Uterus (tissue), 4 donors: ENCODE results near the gene CIB4. TPM values are rescaled to one million over a fixed set of nuclear protein-coding genes. Genes with fewer than 3 reads are reported as not detected.
A peak's percentile ranks its signal among the peaks of the same experiment; 100 is the strongest.

Experiments used
- DNase-seq, 2 donors: peaks; one replicate each; pipeline ENCODE4 v3.0.0-alpha.2; 2019 to 2020
- H3K27ac ChIP-seq, 2 donors: fragments of 200-600 bp; sonication (generic); 1 replicate in 1 of 2; 2 replicates in 1 of 2; pipeline ENCODE4 v1.5.1; 2016 to 2018
- H3K27me3 ChIP-seq, 2 donors: fragments of 200-600 bp; sonication (generic); one replicate each; pipeline ENCODE4 v1.5.1; 2018 to 2019; ENCODE audit warnings: control low read depth in 1 of 2
- H3K36me3 ChIP-seq, 2 donors: fragments of 200-600 bp; sonication (generic); one replicate each; pipeline ENCODE4 v1.5.1; 2019; ENCODE audit warnings: control low read depth in 1 of 2
- H3K4me1 ChIP-seq, 2 donors: fragments of 200-600 bp; sonication (generic); one replicate each; pipeline ENCODE4 v1.5.1; 2018 to 2019; ENCODE audit warnings: control low read depth in 1 of 2
- H3K4me3 ChIP-seq, 2 donors: fragments of 200-600 bp; sonication (generic); 1 replicate in 1 of 2; 2 replicates in 1 of 2; pipeline ENCODE4 v1.5.1; 2018 to 2019; ENCODE audit warnings: mild to moderate bottlenecking in 1 of 2
- H3K9me3 ChIP-seq, 2 donors: fragments of 200-600 bp; sonication (generic); one replicate each; pipeline ENCODE4 v1.5.1; 2019; ENCODE audit warnings: control low read depth in 1 of 2
- POLR2A ChIP-seq, 2 donors: fragments of 450-650 bp; IDR thresholded peaks; one replicate each; pipeline ENCODE4 v1.6.1; 2016; ENCODE audit warnings: antibody characterized with exemption in 2 of 2, mild to moderate bottlenecking in 1 of 2, moderate library complexity in 1 of 2
- intact Hi-C: fragments of 100-400 bp; cut with DNase I; formaldehyde crosslinking; loops from one replicate; pipeline ENCODE4 v1.15.1; 2023; ENCODE audit warnings: low total_unique reads
- total RNA-seq, 4 donors: library from RNA; depleted of rRNA in 3 of 4; stranded (reverse); fragments of >200 nt in 3 of 4; gene quantifications; one replicate each; pipeline versions ENCODE4 v1.1.0 to v1.2.4, GENCODE V29; 2014 to 2023
- TF ChIP-seq, protein P1 (sequence below), 4 experiments: fragments of 200-600 bp in 2 of 4; fragments of 450-650 bp in 2 of 4; sonication (generic) in 2 of 4; IDR thresholded peaks; one replicate each; pipeline ENCODE4 v1.5.1; 2016 to 2019; ENCODE audit warnings: antibody characterized with exemption in 4 of 4, mild to moderate bottlenecking in 2 of 4, moderate library complexity in 1 of 4
- donor health status: DM: yes; HTN: yes; CAD: no.

CIB4 gene
- total RNA-seq, 4 donors from 2014 or later: 0.61 TPM; not detected in 3

GRCh38 chr2:26597197-26597596 is 44.0 kb downstream of the CIB4 start:
- peaks cover 0 to 8% of the 10 kb centered on the region in 2 donors for H3K27me3 ChIP-seq

GRCh38 chr2:26595146-26595545 is 46.0 kb downstream of the CIB4 start:
- H3K4me1 ChIP-seq: no peaks in the 10 kb centered on the region

More at GRCh38 chr2:26597197-26597596, 44.0 kb downstream of the CIB4 start:
- Histone ChIP-seq H3K9me3 (no peaks in the 10 kb centered on the region), H3K27ac (no peak overlapping the region), H3K4me3 (no peak overlapping the region), H3K4me1 (no peaks in the 10 kb centered on the region), H3K36me3 (no peaks in the 10 kb centered on the region)
- no peak for DNase-seq
- TF ChIP-seq, protein P1, sequence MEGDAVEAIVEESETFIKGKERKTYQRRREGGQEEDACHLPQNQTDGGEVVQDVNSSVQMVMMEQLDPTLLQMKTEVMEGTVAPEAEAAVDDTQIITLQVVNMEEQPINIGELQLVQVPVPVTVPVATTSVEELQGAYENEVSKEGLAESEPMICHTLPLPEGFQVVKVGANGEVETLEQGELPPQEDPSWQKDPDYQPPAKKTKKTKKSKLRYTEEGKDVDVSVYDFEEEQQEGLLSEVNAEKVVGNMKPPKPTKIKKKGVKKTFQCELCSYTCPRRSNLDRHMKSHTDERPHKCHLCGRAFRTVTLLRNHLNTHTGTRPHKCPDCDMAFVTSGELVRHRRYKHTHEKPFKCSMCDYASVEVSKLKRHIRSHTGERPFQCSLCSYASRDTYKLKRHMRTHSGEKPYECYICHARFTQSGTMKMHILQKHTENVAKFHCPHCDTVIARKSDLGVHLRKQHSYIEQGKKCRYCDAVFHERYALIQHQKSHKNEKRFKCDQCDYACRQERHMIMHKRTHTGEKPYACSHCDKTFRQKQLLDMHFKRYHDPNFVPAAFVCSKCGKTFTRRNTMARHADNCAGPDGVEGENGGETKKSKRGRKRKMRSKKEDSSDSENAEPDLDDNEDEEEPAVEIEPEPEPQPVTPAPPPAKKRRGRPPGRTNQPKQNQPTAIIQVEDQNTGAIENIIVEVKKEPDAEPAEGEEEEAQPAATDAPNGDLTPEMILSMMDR (IDR thresholded peaks at IDR 0.05): no peak
- no peak for TF ChIP-seq POLR2A (IDR thresholded peaks at IDR 0.05)
- intact Hi-C loops: no loop called here

GRCh38 chr2:26591619-26592505 is 49.3 kb downstream of the CIB4 start:
- no peaks in the 10 kb centered on the region for H3K36me3 ChIP-seq
- H3K27ac ChIP-seq: no peak overlapping the region
- TF ChIP-seq, protein P1 (IDR thresholded peaks at IDR 0.05): no peak
- no peak for TF ChIP-seq POLR2A (IDR thresholded peaks at IDR 0.05)
- H3K9me3 ChIP-seq: no peaks in the 10 kb centered on the region
- intact Hi-C loops: no loop called here
- peaks cover 0 to 5% of the 10 kb centered on the region in 2 donors for H3K27me3 ChIP-seq
- no peaks in the 10 kb centered on the region for H3K4me1 ChIP-seq
- DNase-seq: peak in 1 of 2 donors; percentile 1
- H3K4me3 ChIP-seq: no peak overlapping the region

More at GRCh38 chr2:26595146-26595545, 46.0 kb downstream of the CIB4 start:
- Histone ChIP-seq H3K36me3 (no peaks in the 10 kb centered on the region), H3K27me3 (peaks cover 0 to 8% of the 10 kb centered on the region in 2 donors), H3K9me3 (no peaks in the 10 kb centered on the region), H3K4me3 (no peak overlapping the region), H3K27ac (no peak overlapping the region)
- intact Hi-C loops: no loop called here
- DNase-seq: no peak
- no peak for TF ChIP-seq POLR2A (IDR thresholded peaks at IDR 0.05)
- TF ChIP-seq, protein P1 (IDR thresholded peaks at IDR 0.05): no peak

DNA sequence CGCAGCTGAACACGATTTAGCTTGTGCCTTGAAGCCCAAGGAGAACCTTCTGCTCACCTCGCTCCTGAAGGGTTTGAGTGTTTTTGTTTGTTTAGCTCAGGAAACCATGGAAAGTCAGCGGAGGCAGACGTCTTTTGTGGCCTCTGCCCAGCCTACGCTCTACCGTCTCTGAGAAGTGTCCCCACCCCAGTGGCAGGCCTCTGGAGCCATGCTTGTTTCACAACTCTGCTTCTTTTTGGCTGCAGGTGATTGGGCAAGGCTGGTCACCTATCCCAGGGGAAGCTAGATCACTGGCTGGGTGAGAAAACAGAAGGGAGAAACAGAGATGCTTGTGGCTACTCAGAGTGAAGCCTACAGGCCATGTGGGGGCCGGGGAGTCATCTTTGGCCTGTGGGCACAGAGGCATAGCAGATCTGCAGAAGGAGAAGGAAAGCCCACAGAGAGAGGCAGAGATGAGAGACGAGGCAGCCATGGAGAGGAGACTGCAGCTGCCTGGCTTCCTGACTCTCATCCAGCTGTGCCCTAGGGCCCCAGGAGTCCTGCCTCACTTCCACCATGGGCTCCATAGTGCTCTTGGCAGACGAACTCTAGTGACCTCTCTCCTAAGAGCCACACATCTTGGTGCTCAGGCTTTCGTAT is 50.1 kb downstream of the CIB4 start:
- Histone ChIP-seq H3K4me1 (no peaks in the 10 kb centered on the region), H3K4me3 (no peak overlapping the region), H3K27me3 (peaks cover 0 to 5% of the 10 kb centered on the region in 2 donors), H3K9me3 (no peaks in the 10 kb centered on the region), H3K27ac (no peak overlapping the region), H3K36me3 (no peaks in the 10 kb centered on the region)
- DNase-seq: no peak
- TF ChIP-seq, protein P1 (IDR thresholded peaks at IDR 0.05): no peak
- no peak for TF ChIP-seq POLR2A (IDR thresholded peaks at IDR 0.05)
- intact Hi-C loops: no loop called here

GRCh38 chr2:26590508-26590907 is 50.7 kb downstream of the CIB4 start:
- Histone ChIP-seq H3K4me3 (no peak overlapping the region), H3K4me1 (no peaks in the 10 kb centered on the region), H3K27me3 (peaks cover 0 to 5% of the 10 kb centered on the region in 2 donors), H3K36me3 (no peaks in the 10 kb centered on the region), H3K27ac (no peak overlapping the region), H3K9me3 (no peaks in the 10 kb centered on the region)
- intact Hi-C loops: no loop called here
- no peak for TF ChIP-seq POLR2A (IDR thresholded peaks at IDR 0.05)
- TF ChIP-seq, protein P1 (IDR thresholded peaks at IDR 0.05): no peak
- DNase-seq: no peak
